ENCODE measurements around the gene NDN.

NDN gene

DNA sequence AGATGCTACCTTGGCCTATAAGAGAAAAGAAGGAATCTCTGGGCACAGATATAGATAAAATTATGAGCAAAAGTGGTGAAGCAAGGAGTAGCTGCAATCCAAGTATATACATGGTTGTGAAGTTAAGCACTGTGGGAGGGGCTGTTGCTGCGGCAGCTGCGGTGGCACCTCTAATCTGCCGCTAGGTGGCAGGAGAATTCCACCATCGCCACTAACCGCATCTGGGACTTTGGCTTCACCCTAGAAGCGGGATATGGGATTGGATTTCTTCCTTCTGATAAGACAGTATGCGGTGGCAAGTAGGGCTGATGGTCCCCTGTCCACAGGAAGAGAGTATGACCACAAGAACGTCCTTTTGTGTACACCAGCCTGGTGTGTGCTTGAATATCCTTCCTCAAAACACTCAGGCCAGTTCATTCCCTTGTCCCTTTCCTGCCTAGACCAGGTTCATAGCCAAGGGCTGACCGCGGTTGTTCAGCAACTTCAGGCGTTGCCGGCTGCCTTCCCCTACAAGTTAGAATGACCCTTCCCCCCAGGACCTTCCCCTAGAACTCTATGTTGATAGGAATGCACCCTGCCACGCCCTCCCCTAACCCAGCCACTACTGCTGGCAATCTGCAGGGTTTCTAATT, 44.6 kb downstream of the NDN start:
- peak; percentile 82 for DNase-seq (ENCODE audit: low spot score)
